ENCODE data around the gene CHD3.

Gene CHD3

DNA sequence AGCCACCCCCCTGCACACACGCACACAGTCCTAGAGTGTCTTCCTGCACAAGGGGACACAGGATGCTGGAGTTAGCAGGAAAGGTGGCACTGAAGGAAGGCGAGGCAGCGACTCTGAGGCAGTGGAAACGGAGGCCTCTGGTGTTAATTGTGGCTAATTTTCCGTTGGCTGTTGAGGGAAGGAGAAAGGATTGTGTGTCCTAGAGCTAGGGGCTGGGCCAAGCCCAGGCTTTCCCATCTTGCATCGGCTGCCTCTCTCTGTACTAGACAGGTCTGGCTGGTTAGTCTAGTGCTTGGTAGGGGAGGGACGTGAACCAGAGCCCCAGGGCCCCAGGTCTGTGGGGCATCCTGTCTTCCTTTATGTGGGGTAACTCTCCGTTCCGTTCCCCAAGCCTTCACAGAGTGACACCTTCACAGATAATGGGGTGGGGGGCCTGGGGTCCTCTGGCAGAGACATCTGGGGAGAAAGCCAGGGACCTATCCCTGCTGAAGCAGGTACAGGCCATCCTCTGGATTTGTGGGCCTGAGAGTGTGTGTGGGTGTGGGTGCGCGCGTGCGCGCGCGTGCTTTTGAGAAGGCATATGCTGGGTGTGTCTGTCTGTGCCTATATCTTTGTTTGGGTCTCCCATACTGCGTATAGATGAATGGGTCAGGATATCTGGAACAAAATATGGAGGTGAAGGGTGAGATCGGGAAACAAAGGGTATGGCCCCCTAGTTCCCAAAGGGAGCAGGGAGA, at the start of gene CHD3:
TSS of gene CHD3 (plus strand) at position 606 of the 737 bp plus-strand sequence. CDS start 212 bp downstream, outside the sequence.
- DNase-seq: no peak

DNA sequence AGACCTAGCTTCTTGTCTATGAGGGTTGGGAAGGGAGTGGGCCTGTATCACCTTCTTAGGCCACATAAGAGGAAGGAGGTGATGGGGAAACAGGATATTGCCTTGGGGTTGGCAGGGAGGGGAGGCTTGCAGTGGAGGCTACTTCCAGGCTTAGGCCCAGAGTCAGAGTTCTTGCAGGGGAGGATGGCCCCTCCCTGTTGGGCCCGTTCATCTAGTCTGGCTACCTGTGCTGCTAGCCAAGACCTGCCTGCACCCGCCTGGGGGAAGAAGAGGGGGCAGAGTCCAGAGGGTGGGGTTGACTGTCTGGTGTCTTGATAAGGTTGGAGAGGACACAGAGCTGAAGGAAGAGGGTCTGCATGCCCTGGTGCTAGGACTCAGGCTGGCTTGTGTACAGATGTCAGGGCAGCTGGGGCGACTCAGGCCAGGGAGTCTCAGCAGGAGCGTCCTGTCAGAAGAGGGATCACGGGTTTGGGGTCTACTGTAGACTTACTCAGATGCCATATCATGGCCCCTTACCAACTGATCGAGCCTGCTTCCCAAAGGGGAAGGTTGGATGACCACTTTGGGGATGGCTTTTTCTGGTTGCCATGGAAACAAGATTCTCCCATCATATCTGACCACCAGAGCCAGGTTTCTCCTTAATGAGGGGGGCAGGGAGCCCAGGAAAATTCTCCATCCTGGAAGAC, 49.3 kb upstream of the CHD3 start:
- no peak for DNase-seq

GRCh38 chr17:7839876-7840261, 48.7 kb upstream of the CHD3 start:
- DNase-seq: no peak

GRCh38 chr17:7840441-7840840, 48.1 kb upstream of the CHD3 start:
- DNase-seq: no peak

GRCh38 chr17:7840875-7841274, 47.7 kb upstream of the CHD3 start:
- DNase-seq: no peak

DNA sequence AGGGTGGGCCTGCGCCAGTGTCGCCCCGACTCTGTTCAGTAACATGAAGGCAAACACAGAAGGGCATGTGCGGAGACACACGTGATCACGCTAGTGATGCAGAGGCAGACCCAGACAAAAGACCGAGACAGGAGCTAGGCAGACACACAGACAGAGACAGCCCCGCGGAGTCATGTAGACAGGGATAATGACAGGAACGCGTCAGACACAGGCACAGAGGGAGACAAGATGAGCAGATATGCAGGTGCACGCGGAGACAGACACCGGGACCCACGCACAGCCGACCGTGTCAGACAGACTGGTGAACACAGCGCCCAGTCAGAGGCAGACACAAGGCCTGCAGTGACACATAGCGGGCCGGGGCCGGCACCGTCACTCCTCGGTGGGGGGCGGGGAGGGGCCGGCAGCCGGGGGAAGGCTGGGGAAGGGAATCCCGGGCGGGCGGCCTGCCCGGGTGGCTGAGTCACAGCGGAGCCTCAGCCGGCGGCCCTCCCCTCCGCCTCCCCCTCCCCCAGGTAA, 47.1 kb upstream of the CHD3 start:
- DNase-seq: no peak

DNA sequence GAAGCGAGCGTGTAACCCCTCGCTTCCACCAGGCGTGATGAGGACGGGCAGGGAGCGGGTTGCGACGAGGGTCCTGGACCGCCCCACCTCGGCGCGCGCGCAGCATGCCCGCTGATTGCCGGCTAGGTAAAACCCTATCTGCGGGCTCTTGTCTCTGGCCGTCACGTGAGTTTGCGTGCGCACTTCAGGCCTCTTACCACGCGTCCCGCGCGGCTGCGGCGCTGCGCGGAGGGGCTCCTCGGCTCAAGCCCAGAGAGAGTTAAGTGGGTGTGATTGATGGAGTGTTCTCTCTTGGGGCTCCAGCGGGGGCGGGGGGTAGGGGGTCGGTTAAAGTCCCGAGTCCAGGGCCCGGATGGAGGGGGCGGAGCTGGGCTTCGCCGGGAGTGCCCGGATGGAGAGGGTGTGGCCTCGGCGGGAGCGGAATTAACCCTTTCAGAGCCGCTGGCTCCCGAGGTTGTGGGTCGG, 46.6 kb upstream of the CHD3 start:
- DNase-seq: no peak

DNA sequence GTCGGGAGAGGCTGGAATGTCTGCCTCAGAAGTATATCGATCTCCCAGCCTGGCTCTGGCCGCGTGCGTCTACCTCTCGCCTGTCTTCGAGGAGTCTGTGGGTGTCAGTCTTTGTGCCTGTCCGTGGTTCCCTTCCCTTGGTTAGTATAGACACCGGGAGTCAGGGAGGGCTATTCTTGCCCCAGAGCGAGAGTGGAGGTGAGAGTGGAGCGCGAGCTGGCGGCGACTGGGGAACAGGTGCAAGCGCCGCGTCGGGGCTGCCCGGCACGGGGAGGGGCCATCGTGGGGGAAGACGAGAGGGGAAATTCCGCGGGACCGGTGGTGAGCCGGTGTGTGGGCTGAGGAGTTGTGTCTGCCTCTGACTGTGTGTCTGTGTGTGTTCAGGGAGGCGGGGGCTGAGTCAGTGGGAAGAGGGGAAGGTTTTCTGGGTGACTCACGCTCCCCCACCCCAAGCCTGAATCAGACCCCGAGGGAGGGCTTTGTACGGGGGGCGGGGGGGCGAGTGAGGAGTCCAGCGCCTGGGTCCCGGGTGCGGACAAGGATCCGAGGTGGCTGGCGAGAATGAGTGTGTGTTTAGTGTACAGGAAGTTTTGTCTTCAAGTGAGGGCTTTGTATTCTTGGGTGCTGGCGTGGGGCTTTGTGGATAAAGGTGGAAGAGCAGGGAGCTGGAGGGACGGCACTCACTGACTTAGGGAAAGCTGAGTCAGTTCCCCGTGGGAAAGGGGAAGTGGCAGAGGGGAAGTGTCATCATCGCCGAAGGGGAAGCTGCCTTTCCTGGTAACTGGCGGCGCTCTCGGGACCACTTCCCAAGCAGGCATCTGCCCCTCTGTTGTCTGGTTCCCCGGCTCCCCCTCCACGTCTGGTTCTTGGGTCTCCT, 46.0 kb upstream of the CHD3 start:
- DNase-seq: no peak

DNA sequence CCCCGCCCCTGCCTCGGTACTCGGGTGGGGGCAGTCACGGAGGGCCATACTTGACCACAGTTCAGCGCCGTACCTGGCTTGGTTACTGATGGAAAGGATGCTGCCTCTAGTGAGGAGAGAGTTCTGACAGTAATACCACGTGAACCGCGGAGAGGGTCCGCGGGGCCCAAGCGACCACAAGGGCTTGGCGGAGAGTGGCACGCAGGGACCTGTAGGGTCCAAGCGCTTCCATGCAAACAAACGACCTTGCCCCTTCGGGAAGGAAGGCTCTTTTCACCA, 45.4 kb upstream of the CHD3 start:
- DNase-seq: no peak

GRCh38 chr17:7843536-7844291, 44.9 kb upstream of the CHD3 start:
- DNase-seq: no peak

DNA sequence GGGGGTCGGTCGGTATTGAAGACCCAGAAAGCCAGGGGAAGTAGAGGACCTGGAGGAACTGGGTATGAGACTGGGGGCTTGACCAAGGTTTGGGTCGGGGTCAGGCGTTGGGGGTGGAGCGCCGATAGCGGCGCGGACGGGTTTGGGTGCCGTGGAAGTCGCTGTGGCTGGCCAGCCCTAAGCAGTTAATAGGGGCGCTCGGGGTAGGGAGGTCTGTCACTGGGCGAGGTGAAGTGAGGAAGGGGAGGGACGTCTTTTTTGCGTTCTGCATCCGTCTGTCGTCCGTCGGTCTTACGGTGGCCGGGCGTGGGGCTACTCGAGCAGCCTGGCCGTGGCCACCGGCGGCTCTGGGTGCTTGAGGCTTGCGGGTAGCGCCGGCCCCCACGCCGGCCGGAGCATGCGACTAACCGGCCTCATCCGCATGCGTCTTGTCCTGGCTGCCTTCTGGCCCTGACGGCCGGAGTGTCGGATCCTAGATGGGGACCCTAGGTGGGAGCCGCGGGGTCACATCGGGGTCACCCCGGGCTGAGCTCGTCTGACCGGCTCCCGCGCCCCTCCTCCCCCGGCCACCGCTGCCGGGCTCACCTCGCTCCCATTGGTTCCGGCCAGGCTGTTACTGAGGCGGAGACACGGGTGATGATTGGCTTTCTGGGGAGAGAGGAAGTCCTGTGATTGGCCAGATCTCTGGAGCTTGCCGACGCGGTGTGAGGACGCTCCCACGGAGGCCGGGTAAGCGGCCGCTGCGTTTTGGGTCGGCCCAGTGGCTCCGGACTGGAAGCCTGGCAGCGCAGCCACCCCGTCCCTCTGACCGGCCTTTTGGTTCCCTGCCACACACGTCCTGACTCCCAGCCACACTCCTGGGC, 44.1 kb upstream of the CHD3 start:
- DNase-seq: peak; percentile 12

- DNase-seq: no peak
Observed at GRCh38 chr17:7845359-7846062, 43.1 kb upstream of the CHD3 start.

GRCh38 chr17:7846063-7846735, 42.4 kb upstream of the CHD3 start:
- DNase-seq: no peak

GRCh38 chr17:7846765-7847661, 41.6 kb upstream of the CHD3 start:
- no peak for DNase-seq

DNA sequence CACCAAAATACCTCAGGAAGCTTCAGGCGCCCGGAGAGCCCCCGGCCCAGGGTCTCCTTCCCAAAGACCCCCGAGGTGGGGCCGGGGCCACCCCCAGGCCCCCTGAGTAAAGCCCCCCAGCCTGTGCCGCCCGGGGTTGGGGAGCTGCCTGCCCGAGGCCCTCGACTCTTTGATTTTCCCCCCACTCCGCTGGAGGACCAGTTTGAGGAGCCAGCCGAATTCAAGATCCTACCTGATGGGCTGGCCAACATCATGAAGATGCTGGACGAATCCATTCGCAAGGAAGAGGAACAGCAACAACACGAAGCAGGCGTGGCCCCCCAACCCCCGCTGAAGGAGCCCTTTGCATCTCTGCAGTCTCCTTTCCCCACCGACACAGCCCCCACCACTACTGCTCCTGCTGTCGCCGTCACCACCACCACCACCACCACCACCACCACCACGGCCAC, 40.4 kb upstream of the CHD3 start:
- no peak for DNase-seq

DNA sequence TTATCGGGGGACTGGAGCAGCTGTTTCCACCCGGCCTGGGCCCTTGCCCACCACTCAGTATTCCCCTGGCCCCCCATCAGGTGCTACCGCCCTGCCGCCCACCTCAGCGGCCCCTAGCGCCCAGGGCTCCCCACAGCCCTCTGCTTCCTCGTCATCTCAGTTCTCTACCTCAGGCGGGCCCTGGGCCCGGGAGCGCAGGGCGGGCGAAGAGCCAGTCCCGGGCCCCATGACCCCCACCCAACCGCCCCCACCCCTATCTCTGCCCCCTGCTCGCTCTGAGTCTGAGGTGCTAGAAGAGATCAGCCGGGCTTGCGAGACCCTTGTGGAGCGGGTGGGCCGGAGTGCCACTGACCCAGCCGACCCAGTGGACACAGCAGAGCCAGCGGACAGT, 39.9 kb upstream of the CHD3 start:
- no peak for DNase-seq

DNA sequence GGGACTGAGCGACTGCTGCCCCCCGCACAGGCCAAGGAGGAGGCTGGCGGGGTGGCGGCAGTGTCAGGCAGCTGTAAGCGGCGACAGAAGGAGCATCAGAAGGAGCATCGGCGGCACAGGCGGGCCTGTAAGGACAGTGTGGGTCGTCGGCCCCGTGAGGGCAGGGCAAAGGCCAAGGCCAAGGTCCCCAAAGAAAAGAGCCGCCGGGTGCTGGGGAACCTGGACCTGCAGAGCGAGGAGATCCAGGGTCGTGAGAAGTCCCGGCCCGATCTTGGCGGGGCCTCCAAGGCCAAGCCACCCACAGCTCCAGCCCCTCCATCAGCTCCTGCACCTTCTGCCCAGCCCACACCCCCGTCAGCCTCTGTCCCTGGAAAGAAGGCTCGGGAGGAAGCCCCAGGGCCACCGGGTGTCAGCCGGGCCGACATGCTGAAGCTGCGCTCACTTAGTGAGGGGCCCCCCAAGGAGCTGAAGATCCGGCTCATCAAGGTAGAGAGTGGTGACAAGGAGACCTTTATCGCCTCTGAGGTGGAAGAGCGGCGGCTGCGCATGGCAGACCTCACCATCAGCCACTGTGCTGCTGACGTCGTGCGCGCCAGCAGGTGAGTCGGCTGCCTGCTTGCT, 39.3 kb upstream of the CHD3 start:
- DNase-seq: no peak

GRCh38 chr17:7849751-7850504, 38.7 kb upstream of the CHD3 start:
- DNase-seq: no peak

Measured in NCI-H2081 treated with DMSO at 0.1 percent for 48 hours (cell line).